A549 (cell line): ENCODE data around the gene SLC6A2. TPM values are rescaled to one million over a fixed set of nuclear protein-coding genes. Genes with fewer than 3 reads are reported as not detected.
A peak's percentile ranks its signal among the peaks of the same experiment; 100 is the strongest.

Experiments used
- ATAC-seq, 2 experiments: fragments of 200-7000 bp in 1 of 2; fragments of >200 bp in 1 of 2; cut with Nextera tagmentation in 1 of 2; cut with Tn5 transposase in 1 of 2; 3 replicates each; pipeline versions ENCODE4 v1.8.0 to v1.9.1; 2018 to 2020; ENCODE audit warnings: mild to moderate bottlenecking in 1 of 2, moderate library complexity in 1 of 2
- CTCF ChIA-PET: fragments of 300-600 bp; sonication (Branson Sonifier 250); formaldehyde crosslinking; extraction: SDS; loops from one replicate; lab custom pipeline; 2021; ENCODE audit warnings: antibody characterized with exemption, inconsistent platforms; lab: Yijun Ruan, JAX
- POLR2A ChIA-PET: fragments of 350-600 bp; formaldehyde crosslinking; extraction: SDS; loops from one replicate; lab custom pipeline; 2021; ENCODE audit warnings: antibody characterized with exemption, inconsistent platforms; lab: Yijun Ruan, JAX
- DNase-seq, 2 experiments: peaks; one replicate each; pipeline versions ENCODE4 v3.0.0 to v3.0.0-alpha.2; 2011 to 2016; ENCODE audit warnings: low read depth in 1 of 2, low spot score in 1 of 2
- FAIRE-seq: peaks from 2 replicates; lab custom pipeline; 2011; peaks lifted over from hg19 to GRCh38; lab: Jason Lieb, UNC
- H3K27ac ChIP-seq, 2 experiments: fragments of >200 bp; sonication (Bioruptor Twin); formaldehyde crosslinking; 3 replicates each; pipeline ENCODE4 v1.5.1; 2016 to 2017
- H3K4me1 ChIP-seq: fragments of >200 bp; sonication (Bioruptor Twin); formaldehyde crosslinking; 3 replicates; pipeline ENCODE4 v1.6.1; 2016
- H3K4me2 ChIP-seq: fragments of >200 bp; sonication (Bioruptor Twin); formaldehyde crosslinking; 3 replicates; pipeline ENCODE4 v1.6.1; 2016
- H3K4me3 ChIP-seq: fragments of >200 bp; sonication (Bioruptor Twin); formaldehyde crosslinking; 3 replicates; pipeline ENCODE4 v1.5.1; 2016
- H3K9me3 ChIP-seq: fragments of >200 bp; sonication (Bioruptor Twin); formaldehyde crosslinking; 3 replicates; pipeline ENCODE4 v1.6.1; 2016
- CBX2 ChIP-seq: fragments of 200-600 bp; sonication (generic); IDR thresholded peaks from 2 replicates; pipeline ENCODE4 v1.6.1; 2016; ENCODE audit warnings: low read depth, mild to moderate bottlenecking, borderline replicate concordance
- CBX8 ChIP-seq: fragments of 200-600 bp; sonication (generic); IDR thresholded peaks from 2 replicates; pipeline ENCODE4 v1.6.1; 2016
- EHF ChIP-seq: fragments of 250-450 bp; sonication (Bioruptor Pico); IDR thresholded peaks from 2 replicates; pipeline ENCODE4 v1.5.0; 2020; ENCODE audit warnings: mild to moderate bottlenecking
- EHMT2 ChIP-seq: fragments of 200-600 bp; sonication (generic); IDR thresholded peaks from 2 replicates; pipeline ENCODE4 v1.6.1; 2016; ENCODE audit warnings: antibody characterized with exemption, low read depth, mild to moderate bottlenecking, moderate library complexity
- FOSL2 ChIP-seq, 2 experiments: fragments of 450-650 bp in 1 of 2; fragments of >200 bp in 1 of 2; sonication (Bioruptor Twin) in 1 of 2; formaldehyde crosslinking; IDR thresholded peaks; 2 replicates each; pipeline versions ENCODE4 v1.5.0 to v1.6.1; 2016 to 2020; ENCODE audit warnings: mild to moderate bottlenecking in 1 of 2, moderate library complexity in 1 of 2
- HEYL ChIP-seq: fragments of 250-450 bp; sonication (Bioruptor Pico); IDR thresholded peaks from 2 replicates; pipeline ENCODE4 v1.8.0; 2021; ENCODE audit warnings: mild to moderate bottlenecking, moderate library complexity
- HOXA7 ChIP-seq: fragments of 250-450 bp; sonication (Bioruptor Pico); IDR thresholded peaks from 2 replicates; pipeline ENCODE4 v1.5.0; 2020; ENCODE audit warnings: mild to moderate bottlenecking, moderate library complexity
- HOXB13 ChIP-seq: fragments of 250-450 bp; sonication (Bioruptor Pico); IDR thresholded peaks from 2 replicates; pipeline ENCODE4 v1.5.0; 2020; ENCODE audit warnings: low read depth, mild to moderate bottlenecking, moderate library complexity
- HOXB5 ChIP-seq: fragments of 250-450 bp; sonication (Bioruptor Pico); IDR thresholded peaks from 2 replicates; pipeline ENCODE4 v1.5.0; 2020; ENCODE audit warnings: mild to moderate bottlenecking, moderate library complexity
- MAFK ChIP-seq: fragments of 450-650 bp; IDR thresholded peaks from 2 replicates; pipeline ENCODE4 v1.6.1; 2014; ENCODE audit not compliant: partially characterized antibody
- MYC ChIP-seq: IDR thresholded peaks from 2 replicates; pipeline ENCODE4 v1.6.1; 2012; ENCODE audit warnings: mild to moderate bottlenecking, inconsistent platforms, low read length, improper control_type of control experiment, borderline replicate concordance
- NR3C1 ChIP-seq: fragments of >200 bp; sonication (Bioruptor Twin); formaldehyde crosslinking; IDR thresholded peaks from 3 replicates; pipeline ENCODE4 v1.6.1; 2017
- RNF2 ChIP-seq: fragments of 200-600 bp; sonication (generic); IDR thresholded peaks from 2 replicates; pipeline ENCODE4 v1.6.1; 2016; ENCODE audit warnings: low read depth, mild to moderate bottlenecking, antibody characterized with exemption, moderate library complexity, borderline replicate concordance
- TP53 ChIP-seq: fragments of 250-450 bp; sonication (Bioruptor Pico); IDR thresholded peaks from 2 replicates; pipeline ENCODE4 v1.5.0; 2021; ENCODE audit warnings: mild to moderate bottlenecking, moderate library complexity
- ZSCAN20 ChIP-seq: fragments of 250-450 bp; sonication (Bioruptor Pico); IDR thresholded peaks from 2 replicates; pipeline ENCODE4 v1.8.0; 2022; ENCODE audit warnings: mild to moderate bottlenecking, moderate library complexity
- WGBS: methylation state at CpG from one replicate; pipeline ENCODE4 v1.1.6; 2017; ENCODE audit errors: missing lambda C conversion rate; 5-methylcytosine and 5-hydroxymethylcytosine counted together
- polyA plus RNA-seq, 4 experiments: library from polyadenylated mRNA; depleted of rRNA in 3 of 4; stranded (reverse); fragments of >200 nt; fragmentation: RNase III in 1 of 4; extraction: RNeasy Plus Mini Kit Qiagen cat#74134 plus additional on column Dnase treatment in 1 of 4; gene quantifications; 2 replicates in 3 of 4; 3 replicates in 1 of 4; pipeline ENCODE4 v1.2.3, GENCODE V29; 2011 to 2017
- TF ChIP-seq, protein P1 (sequence below): fragments of 450-650 bp; IDR thresholded peaks from 2 replicates; pipeline ENCODE4 v1.6.1; 2014; ENCODE audit warnings: antibody characterized with exemption
- TF ChIP-seq, protein P2 (sequence below): fragments of 150-350 bp; IDR thresholded peaks from 2 replicates; pipeline ENCODE4 v1.6.1; 2014; ENCODE audit warnings: low read depth, mild to moderate bottlenecking, low read length
- TF ChIP-seq, protein P3 (sequence below): IDR thresholded peaks from 2 replicates; pipeline ENCODE4 v1.6.1; 2012; ENCODE audit warnings: low read depth, borderline replicate concordance

Gene SLC6A2
- polyA plus RNA-seq, 2 of the 4 experiments (the other 2 are of a cell fraction), result not detected

DNA sequence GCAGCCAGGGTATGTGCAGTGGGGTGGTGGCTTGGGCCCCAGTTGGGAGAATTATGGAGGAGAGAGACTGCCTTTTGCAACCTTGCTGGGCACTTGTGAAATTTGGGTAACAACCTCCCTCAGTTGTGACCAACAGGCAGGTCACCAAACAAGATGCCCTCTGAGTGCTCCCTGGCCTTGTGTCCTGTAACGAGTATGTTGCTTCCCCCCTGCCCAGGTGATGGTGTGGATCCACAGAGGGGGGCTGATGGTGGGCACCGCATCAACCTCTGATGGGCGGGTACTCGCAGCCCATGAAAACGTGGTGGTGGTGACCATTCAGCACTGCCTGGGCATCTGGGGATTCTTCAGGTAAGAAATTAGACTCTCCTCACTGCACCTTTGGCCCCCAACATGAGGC is 74.3 kb downstream of the SLC6A2 start:
- Histone ChIP-seq H3K4me2 (no peak overlapping the region), H3K4me3 (no peak overlapping the region), H3K4me1 (peaks cover 12% of the 10 kb centered on the region; the same call in 2 of the 3 replicates), H3K9me3 (no peaks in the 10 kb centered on the region), H3K27ac (no peak overlapping the region)
- DNase-seq (no peak), FAIRE-seq (no peak), ATAC-seq (no peak)
- 74% methylated on average over 5 of the region's 5 CpGs for WGBS
- ChIA-PET CTCF (interaction anchor here (0.8 kb wide), 1 partner anchor 18 kb away, joined by 3 read pairs; no protein-coding TSS in a partner anchor), POLR2A (no interaction called here)
- TF ChIP-seq CBX8, result no peak
- TF ChIP-seq ZSCAN20 (CRISPR knock-in tag), result no peak
- TF ChIP-seq EHMT2, result no peak
- TF ChIP-seq, protein P1, sequence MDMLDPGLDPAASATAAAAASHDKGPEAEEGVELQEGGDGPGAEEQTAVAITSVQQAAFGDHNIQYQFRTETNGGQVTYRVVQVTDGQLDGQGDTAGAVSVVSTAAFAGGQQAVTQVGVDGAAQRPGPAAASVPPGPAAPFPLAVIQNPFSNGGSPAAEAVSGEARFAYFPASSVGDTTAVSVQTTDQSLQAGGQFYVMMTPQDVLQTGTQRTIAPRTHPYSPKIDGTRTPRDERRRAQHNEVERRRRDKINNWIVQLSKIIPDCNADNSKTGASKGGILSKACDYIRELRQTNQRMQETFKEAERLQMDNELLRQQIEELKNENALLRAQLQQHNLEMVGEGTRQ, result no peak
- TF ChIP-seq TP53 (CRISPR knock-in tag), result no peak
- TF ChIP-seq HOXB5, result no peak

DNA sequence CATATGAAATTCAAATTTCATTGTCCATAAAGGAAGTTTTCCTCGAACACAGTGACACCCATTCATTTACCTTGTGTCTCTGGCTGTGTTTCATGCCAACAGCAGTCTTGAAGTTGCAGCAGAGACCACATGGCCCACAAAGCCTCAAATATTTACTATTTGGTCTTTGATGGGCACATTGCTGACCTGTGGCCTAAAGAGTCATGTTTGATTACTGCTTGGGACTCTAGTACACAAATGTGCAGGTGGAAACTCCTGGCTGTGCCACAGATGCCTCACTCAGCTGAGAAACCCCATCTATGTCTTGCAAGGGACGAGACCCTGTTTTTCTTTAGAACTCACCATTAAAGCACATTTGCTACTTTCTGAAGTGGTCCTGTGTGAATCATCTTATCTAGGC is 76.7 kb downstream of the SLC6A2 start:
- no peak for FAIRE-seq
- Histone ChIP-seq H3K27ac (no peak overlapping the region), H3K9me3 (no peaks in the 10 kb centered on the region), H3K4me1 (peaks cover 12% of the 10 kb centered on the region; the same call in 2 of the 3 replicates), H3K4me3 (no peak overlapping the region), H3K4me2 (no peak overlapping the region)
- no peak for DNase-seq
- CTCF ChIA-PET, result no interaction called here
- 71% methylated on average over 2 of the region's 2 CpGs for WGBS
- TF ChIP-seq HEYL (CRISPR knock-in tag) (no peak), MAFK (no peak), HOXB13 (no peak), HOXA7 (CRISPR knock-in tag) (no peak), FOSL2 (IDR thresholded peaks at IDR 0.05) (no peak), FOSL2 (CRISPR knock-in tag; IDR thresholded peaks at IDR 0.05) (no peak), CBX2 (no peak), RNF2 (no peak), NR3C1 (no peak)
- POLR2A ChIA-PET, result no interaction called here
- ATAC-seq, result no peak

DNA sequence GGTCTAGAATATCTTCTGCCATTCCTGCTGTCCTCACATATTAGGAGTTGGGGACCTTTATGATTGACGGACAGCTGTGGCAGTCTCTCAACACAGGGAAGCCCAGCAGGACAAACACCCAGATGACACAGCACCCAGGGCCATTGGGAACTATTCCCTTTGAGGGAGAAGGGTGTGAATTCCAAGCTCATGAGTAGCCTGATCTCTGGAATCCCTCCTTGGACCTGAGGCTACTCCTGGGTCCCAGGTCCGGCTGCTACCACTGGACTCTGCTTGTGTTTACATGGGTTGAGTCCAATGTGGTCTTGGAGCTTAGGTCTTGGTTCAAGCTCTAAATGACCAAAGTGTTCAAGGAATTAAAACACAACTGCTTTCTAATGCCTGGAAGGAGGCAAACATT is 78.9 kb downstream of the SLC6A2 start:
- CTCF ChIA-PET, result interaction anchor here (1.1 to 2.0 kb wide), 3 partner anchors 22 to 289 kb away, joined by 3 to 6 read pairs (median 3); no protein-coding TSS in a partner anchor
- Histone ChIP-seq H3K27ac (no peak overlapping the region), H3K9me3 (no peaks in the 10 kb centered on the region), H3K4me1 (0 out of 3 replicates have a peak, but pooled peaks cover 5% of the 10 kb centered on the region), H3K4me2 (no peak overlapping the region), H3K4me3 (no peak overlapping the region)
- POLR2A ChIA-PET, result no interaction called here
- TF ChIP-seq, protein P2, sequence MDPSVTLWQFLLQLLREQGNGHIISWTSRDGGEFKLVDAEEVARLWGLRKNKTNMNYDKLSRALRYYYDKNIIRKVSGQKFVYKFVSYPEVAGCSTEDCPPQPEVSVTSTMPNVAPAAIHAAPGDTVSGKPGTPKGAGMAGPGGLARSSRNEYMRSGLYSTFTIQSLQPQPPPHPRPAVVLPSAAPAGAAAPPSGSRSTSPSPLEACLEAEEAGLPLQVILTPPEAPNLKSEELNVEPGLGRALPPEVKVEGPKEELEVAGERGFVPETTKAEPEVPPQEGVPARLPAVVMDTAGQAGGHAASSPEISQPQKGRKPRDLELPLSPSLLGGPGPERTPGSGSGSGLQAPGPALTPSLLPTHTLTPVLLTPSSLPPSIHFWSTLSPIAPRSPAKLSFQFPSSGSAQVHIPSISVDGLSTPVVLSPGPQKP, result no peak
- no peak for TF ChIP-seq EHF (CRISPR knock-in tag)
- no peak for TF ChIP-seq MYC
- TF ChIP-seq, protein P3, sequence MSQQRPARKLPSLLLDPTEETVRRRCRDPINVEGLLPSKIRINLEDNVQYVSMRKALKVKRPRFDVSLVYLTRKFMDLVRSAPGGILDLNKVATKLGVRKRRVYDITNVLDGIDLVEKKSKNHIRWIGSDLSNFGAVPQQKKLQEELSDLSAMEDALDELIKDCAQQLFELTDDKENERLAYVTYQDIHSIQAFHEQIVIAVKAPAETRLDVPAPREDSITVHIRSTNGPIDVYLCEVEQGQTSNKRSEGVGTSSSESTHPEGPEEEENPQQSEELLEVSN, result no peak
- ATAC-seq, result peak in 1 of 2 experiments; percentile 37; a peak in 1 of 6 replicates
- FAIRE-seq, result no peak
- peak in 1 of 2 experiments; percentile 13 for DNase-seq
- 19% methylated on average over 2 of the region's 2 CpGs for WGBS
